Medulla oblongata (tissue), 1 donor: ENCODE measurements around the gene TENM4.

Experiments
- DNase-seq: peaks from one replicate; pipeline ENCODE4 v3.0.0-alpha.2; 2015; ENCODE audit errors: extremely low spot score

The TENM4 gene

DNA sequence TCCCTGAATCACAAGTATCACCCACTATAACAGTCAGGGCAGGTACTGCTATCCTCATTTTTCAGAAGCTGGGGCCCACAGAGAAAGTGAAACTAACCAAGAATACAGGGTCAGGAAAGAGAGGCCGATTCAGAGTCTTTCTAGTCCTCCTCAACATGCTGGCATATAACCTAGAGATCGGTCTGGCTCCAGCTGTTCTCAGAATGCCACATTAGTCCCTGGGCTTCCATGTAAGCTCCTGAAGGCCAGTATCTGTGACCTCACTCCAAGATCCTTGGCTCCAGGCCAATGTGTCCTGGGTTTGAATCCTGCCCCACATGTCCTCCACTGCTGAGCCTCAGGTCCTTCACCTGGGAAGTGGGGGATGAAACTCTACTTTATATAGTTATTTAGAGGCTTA, 50.4 kb downstream of the TENM4 start:
- no peak for DNase-seq

DNA sequence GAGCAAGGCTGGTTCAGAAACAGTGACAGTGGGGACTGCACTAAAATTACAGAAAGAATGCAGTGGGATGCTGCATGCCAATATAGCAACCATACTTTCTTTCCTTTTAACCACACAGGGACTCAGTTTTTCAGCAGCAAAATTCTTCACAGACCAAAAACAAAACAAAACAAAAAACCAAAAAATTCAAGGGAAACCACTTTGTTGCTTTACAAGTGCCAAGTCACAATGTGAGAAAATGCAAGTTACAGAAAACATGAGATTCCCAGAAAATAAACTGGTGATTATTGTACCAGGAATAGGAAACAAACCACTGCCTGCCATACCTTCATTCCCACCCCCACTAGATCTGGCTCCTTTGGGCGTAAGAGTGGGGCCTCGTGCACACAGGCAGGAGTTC, 52.6 kb downstream of the TENM4 start:
- no peak for DNase-seq

GRCh38 chr11:79383874-79384273, 57.0 kb downstream of the TENM4 start:
- DNase-seq = no peak

DNA sequence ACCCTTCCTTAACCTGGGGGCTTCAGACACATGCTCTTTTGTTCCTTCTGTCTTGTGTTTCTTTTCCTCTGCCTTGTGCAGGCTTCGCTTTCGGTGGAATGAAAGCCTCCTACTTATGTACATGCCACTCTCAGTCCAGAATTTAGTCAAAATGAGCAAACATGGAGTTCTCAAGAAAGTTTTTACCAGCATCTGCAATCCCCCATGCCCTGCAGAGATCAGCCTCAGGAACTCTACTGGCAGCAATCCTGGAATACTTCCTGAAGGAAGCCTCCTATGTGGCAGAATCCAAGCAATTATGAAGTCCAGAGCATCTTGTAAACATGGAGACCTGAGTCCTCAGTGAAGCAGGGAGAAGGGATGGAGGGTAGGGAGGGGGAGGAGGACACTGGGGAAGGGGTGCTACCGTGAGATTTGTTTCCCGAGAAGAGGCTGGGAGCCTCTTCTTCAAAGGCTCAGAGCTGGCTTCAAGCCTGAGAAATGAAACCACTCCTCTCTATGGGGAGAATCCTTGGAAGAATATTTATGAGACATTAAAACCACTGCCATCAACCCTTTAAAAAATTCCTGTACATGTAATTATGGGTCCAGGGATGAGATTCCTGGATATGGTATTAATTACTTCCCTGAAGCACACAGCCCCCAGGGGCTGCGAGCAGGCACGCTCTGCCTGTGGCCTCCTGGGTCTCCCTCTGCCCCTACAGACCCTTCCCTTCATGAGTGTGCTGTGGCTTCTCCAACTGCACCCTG, 58.4 kb downstream of the TENM4 start:
- no peak for DNase-seq

DNA sequence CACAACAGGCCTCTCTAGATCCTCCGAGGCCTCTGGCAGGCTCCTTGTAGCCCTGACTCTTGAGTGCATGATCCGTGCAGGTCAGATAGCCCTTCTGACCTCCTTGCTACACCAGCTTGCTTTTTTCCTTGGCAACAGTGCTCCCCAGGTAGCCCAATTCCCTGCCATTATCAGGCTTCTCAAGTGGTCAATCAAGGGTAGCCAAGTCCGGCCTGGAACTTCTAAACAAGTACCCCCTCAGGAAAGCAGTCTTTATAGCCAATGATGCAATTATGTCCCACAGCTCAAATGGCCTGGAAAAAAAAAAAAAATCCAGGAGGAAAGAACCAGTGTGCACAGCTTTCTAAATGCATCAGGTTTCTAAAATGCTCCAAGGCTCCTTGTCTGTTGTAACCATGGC, 59.8 kb downstream of the TENM4 start:
- no peak for DNase-seq

- no peak for DNase-seq
Observed at GRCh38 chr11:79377406-79377805, 63.4 kb downstream of the TENM4 start.

DNA sequence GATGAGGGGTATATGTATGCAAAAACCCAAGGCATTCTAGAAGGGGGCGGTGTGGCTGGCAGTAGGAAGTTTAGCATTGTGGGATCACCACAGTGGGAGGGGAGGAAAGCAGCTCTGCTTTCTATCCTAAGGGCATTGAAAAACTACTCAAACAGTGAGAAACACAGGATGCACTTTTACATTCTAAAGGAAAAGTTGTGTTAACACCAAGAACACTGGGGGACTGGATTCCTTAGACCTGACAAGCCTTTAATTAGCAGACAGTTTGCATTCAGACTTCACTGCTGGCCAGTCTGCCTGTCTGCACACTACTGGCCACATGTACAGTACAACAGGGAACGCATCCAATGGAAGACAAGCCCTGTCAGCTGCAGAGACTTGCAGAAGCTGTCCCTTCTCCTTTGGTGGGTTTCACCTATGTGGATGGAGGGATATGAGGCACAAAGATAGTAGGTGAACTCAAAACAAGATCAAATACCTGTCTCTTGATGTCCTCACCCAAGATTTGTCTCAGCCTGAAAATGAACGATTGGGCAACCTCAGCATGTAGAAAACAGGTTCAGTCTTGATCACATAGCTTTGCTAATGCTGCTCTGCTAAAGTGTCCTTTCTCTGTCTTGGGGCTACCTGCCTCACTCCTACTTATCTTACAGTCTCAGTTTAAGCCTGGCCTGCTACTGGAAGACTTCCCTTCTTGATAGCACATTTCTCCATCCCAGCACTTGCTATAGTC, 64.8 kb downstream of the TENM4 start:
- DNase-seq = no peak

DNA sequence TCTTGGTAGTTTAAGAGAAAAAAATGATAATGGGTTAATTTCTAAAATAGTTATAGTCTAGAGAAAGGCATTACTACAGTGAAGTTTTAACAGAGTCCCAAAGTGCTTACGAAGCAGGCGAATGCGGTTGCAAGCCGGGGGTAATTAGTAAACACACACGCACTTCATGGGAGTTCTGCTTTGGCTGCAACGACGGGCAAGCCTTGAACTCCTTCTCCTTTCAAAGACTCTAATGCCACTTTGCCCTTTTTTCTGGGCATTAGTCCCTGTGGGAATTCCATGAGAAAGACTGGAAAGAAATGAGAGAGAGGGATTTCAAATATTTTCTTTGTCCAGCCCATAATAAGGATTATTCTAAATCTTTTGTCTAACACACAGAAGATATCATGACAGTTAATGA, 66.1 kb downstream of the TENM4 start:
- peak; percentile 69 for DNase-seq

DNA sequence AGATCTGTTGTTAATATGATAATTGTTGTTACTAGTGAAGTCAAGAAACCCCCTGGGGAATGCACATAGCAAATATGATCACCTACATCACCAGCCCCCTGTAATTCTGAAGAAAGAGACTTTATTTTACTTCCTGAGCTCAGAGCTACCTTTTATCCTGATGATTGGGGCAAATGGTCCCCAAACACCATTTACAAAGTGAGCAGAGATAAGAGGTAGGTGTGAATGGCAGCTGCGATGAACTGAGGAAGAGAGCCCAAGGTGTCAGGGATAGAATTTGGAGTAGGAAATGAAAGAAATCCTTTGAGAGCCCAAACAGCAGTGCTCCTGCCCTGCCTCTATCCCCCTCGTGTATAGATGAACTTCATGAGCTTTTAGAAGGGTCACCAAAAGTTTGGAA, 69.1 kb downstream of the TENM4 start:
- DNase-seq = no peak

DNA sequence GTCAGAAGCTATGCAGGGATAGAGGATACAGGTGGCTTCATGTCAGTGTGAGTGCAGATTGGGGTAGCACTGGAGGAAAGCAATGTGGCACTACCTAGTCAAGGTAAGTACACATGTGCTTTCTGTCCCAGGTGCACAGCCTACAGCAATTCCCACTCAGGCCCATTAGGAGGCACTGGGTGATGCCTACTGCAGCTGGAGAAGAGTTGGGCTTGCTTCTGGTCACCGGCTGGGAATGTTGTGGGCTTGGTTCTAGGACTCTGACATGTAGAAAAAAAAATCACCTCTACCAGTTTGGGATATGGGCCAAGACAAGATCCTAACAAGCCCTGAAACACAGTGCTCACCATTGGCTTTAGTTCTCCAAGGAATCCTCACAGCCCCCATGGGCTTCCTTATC, 69.7 kb downstream of the TENM4 start:
- DNase-seq = no peak

DNA sequence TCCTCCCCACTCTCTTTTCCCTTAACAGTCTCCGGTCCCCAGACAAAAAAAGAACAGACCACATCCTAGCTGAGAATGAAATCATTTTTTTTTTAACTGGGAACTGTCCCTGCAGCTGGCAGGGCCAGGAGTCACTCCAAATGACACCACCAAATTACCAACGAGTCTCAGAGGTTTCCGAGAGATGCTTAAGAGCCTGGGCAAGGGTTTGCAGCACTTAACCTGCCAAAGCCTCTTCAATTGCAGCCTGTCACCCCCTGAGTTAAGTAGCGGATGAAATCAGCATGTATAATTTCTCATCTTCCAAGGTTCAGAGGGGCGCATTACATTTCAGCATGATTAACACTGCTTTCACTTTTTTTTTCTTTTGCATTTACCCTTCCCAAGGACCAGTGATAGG, 71.8 kb downstream of the TENM4 start:
- peak; percentile 15 for DNase-seq

- no peak for DNase-seq
Observed at GRCh38 chr11:79367844-79368243, 73.0 kb downstream of the TENM4 start.

GRCh38 chr11:79366218-79366617, 74.6 kb downstream of the TENM4 start:
- no peak for DNase-seq

- no peak for DNase-seq
Observed at GRCh38 chr11:79363861-79364378, 76.9 kb downstream of the TENM4 start.

- DNase-seq = no peak
Observed at GRCh38 chr11:79363256-79363655, 77.6 kb downstream of the TENM4 start.

GRCh38 chr11:79362821-79363220, 78.0 kb downstream of the TENM4 start:
- DNase-seq = no peak

GRCh38 chr11:79362206-79362757, 78.5 kb downstream of the TENM4 start:
- DNase-seq = no peak

DNA sequence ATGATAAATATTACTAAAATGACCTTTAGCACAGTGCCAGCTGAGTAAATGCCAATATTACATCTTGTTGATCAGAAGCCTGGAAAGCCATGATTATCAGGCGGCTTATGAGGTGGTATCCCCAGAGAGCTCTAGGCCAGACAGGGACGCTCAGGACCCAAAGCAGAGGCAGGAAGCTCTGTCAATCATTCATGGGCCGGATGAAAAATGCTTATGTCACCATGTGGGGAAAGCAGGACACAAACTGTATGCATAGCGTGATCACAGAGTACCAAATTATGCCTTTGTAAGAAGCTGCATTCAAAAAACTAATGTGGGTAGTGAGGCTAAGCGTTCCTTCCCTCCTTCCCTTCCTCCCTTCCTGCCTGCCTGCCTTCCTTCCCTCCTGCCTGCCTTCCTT, 82.6 kb downstream of the TENM4 start:
- DNase-seq = no peak

DNA sequence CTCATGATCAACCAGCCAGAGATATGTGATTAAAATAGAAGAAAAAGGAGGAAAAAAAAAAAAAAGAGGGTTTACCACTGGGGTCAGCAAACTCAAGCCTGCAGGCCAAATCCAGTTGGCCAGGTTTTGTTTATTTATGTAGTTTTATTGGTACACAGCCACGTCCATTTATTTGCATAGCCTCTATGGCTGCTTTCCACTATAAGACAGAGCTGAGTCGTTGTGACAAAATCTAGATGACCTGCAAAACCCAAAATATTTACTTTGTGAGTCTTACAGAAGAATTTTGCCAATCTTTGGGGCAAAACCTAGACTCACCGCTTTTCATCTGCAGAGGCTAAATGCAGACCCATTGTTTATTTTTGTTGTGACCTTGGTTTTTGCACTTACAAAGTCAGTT, 87.1 kb downstream of the TENM4 start:
- DNase-seq = no peak

DNA sequence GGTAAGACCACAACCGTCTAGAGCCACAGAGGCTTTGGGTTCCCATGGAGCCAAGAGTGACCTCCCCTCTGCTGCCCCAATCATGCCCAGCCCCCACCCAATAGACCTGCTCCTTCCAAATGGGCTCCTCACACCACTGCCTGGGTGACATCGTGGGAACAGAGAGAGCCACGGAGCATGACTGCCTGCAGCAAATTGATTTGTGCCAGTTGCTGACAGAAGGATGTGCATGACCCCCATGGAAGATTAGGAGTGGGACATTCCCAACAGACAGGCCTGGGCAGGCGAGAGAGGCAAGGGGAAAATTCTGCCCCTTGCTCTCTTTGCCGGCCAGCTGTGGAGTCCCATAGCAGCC, 88.5 kb downstream of the TENM4 start:
- no peak for DNase-seq

GRCh38 chr11:79348976-79349682, 91.7 kb downstream of the TENM4 start:
- DNase-seq = no peak

DNA sequence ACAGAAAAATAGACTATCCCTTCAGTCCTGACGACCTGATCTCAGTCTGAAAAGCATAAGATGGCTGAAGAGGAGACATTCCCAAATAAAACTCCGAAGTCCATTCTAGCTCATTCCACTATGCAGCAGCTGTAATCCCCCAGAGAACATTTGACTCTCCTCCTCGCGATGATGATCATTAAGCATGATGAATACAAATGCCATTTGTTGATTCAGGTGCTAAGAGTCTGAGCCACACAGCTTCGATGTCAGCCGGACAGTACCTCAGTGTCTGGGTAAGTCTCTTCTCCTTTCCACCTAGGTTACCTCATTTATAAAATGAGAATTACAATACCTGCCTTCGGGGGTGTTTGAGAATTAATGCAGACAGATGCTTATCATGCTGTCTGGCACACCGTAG, 94.8 kb downstream of the TENM4 start:
- no peak for DNase-seq
